Left ventricle myocardium superior (tissue), 1 donor: ENCODE measurements around the gene RNF166. TPM values are rescaled to one million over a fixed set of nuclear protein-coding genes. Genes with fewer than 3 reads are reported as not detected.

Experiments
- ATAC-seq: fragments of 200-7000 bp; cut with Tn5 transposase; one replicate; pipeline ENCODE4 v1.9.1; 2020; ENCODE audit warnings: mild to moderate bottlenecking, moderate library complexity
- DNase-seq: peaks from one replicate; pipeline ENCODE4 v3.0.0-alpha.2; 2020
- intact Hi-C: fragments of 100-400 bp; cut with micrococcal nuclease; formaldehyde crosslinking; loops from one replicate; pipeline ENCODE4 v1.11.0; 2022
- total RNA-seq: library from RNA; stranded (reverse); fragmentation: NEBNext Ultra II Directional; extraction: Animal tissue kit (Norgen Biotek cat#: 25700); gene quantifications from one replicate; pipeline ENCODE4 v1.2.1, GENCODE V29; 2021
- donor health status: DM: no; HTN: yes; CAD: no; lungs with severe emphysema.

RNF166 gene
- total RNA-seq, 1 donor from 2014 or later: 16.2 TPM

- DNase-seq (no peak), ATAC-seq (no peak)
- intact Hi-C loops: no loop called here
Observed at GRCh38 chr16:88739977-88740726, 33.9 kb upstream of the RNF166 start.

- intact Hi-C loops: no loop called here
- ATAC-seq (no peak), DNase-seq (no peak)
Observed at GRCh38 chr16:88739139-88739976, 33.1 kb upstream of the RNF166 start.

GRCh38 chr16:88738151-88739084 is 32.2 kb upstream of the RNF166 start:
- no peak for DNase-seq
- intact Hi-C loops: no loop called here
- no peak for ATAC-seq

- DNase-seq (peak; percentile 86), ATAC-seq (peak; percentile 87)
- intact Hi-C loops: no loop called here
Observed at GRCh38 chr16:88737298-88738150, 31.3 kb upstream of the RNF166 start.

GRCh38 chr16:88736496-88736895 is 30.3 kb upstream of the RNF166 start:
- intact Hi-C loops: no loop called here
- ATAC-seq (no peak), DNase-seq (no peak)

- no peak for DNase-seq
- ATAC-seq: no peak
- intact Hi-C loops: no loop called here
Observed at GRCh38 chr16:88736088-88736487, 29.9 kb upstream of the RNF166 start.

GRCh38 chr16:88735616-88736015 is 29.4 kb upstream of the RNF166 start:
- DNase-seq (no peak), ATAC-seq (no peak)
- intact Hi-C loops: no loop called here

GRCh38 chr16:88735121-88735520 is 28.9 kb upstream of the RNF166 start:
- DNase-seq (no peak), ATAC-seq (no peak)
- intact Hi-C loops: no loop called here

GRCh38 chr16:88734361-88734728 is 28.1 kb upstream of the RNF166 start:
- DNase-seq: no peak
- intact Hi-C loops: no loop called here
- ATAC-seq: no peak

- intact Hi-C loops: no loop called here
- DNase-seq: no peak
- ATAC-seq: no peak
Observed at GRCh38 chr16:88733630-88734360, 27.6 kb upstream of the RNF166 start.

GRCh38 chr16:88732961-88733294 is 26.7 kb upstream of the RNF166 start:
- no peak for DNase-seq
- no peak for ATAC-seq
- intact Hi-C loops: no loop called here

GRCh38 chr16:88732172-88732960 is 26.2 kb upstream of the RNF166 start:
- ATAC-seq: no peak
- no peak for DNase-seq
- intact Hi-C loops: no loop called here

- ATAC-seq (no peak), DNase-seq (no peak)
- intact Hi-C loops: no loop called here
Observed at GRCh38 chr16:88731699-88732098, 25.5 kb upstream of the RNF166 start.

GRCh38 chr16:88730632-88731607 is 24.7 kb upstream of the RNF166 start:
- intact Hi-C loops: no loop called here
- DNase-seq (no peak), ATAC-seq (no peak)

GRCh38 chr16:88727871-88728270 is 21.7 kb upstream of the RNF166 start:
- ATAC-seq (peak; percentile 75), DNase-seq (peak; percentile 66)
- intact Hi-C loops: no loop called here

- intact Hi-C loops: no loop called here
- ATAC-seq: no peak
- DNase-seq: no peak
Observed at GRCh38 chr16:88726981-88727380, 20.8 kb upstream of the RNF166 start.
